Ishikawa (cell line): ENCODE results near the gene PRKN.

ENCODE experiments used
- CEBPB ChIP-seq: IDR thresholded peaks from 2 replicates; pipeline ENCODE4 v1.6.1; 2012
- EP300 ChIP-seq: IDR thresholded peaks from 2 replicates; pipeline ENCODE4 v1.6.1; 2012; ENCODE audit warnings: borderline replicate concordance
- MAX ChIP-seq: IDR thresholded peaks from 2 replicates; pipeline ENCODE4 v1.6.1; 2012
- NFIC ChIP-seq: IDR thresholded peaks from 2 replicates; pipeline ENCODE4 v1.6.1; 2012
- RAD21 ChIP-seq: IDR thresholded peaks from 2 replicates; pipeline ENCODE4 v1.6.1; 2012; ENCODE audit warnings: low read depth
- REST ChIP-seq: IDR thresholded peaks from 2 replicates; pipeline ENCODE4 v1.6.1; 2012; ENCODE audit warnings: low read depth, mild to moderate bottlenecking
- TAF1 ChIP-seq: IDR thresholded peaks from 2 replicates; pipeline ENCODE4 v1.6.1; 2012; ENCODE audit warnings: low read depth, mild to moderate bottlenecking
- TCF12 ChIP-seq: IDR thresholded peaks from 2 replicates; pipeline ENCODE4 v1.6.1; 2012; ENCODE audit warnings: low read depth
- TEAD4 ChIP-seq: IDR thresholded peaks from 2 replicates; pipeline ENCODE4 v1.6.1; 2012
- USF1 ChIP-seq: IDR thresholded peaks from 2 replicates; pipeline ENCODE4 v1.6.1; 2012
- YY1 ChIP-seq: IDR thresholded peaks from 2 replicates; pipeline ENCODE4 v1.6.1; 2012; ENCODE audit warnings: low read depth

GRCh38 chr6:162070639-162071038 is 656.9 kb downstream of the PRKN start:
- no peak for TF ChIP-seq USF1
- TF ChIP-seq NFIC, result no peak
- no peak for TF ChIP-seq MAX
- no peak for TF ChIP-seq CEBPB
- TF ChIP-seq YY1, result no peak
- TF ChIP-seq TAF1, result no peak
- no peak for TF ChIP-seq TCF12
- no peak for TF ChIP-seq TEAD4
- TF ChIP-seq REST, result no peak
- TF ChIP-seq EP300, result no peak
- no peak for TF ChIP-seq RAD21
